Measurements from ENCODE around the gene MOGAT3. TPM values are rescaled to one million over a fixed set of nuclear protein-coding genes. Genes with fewer than 3 reads are reported as not detected.

The MOGAT3 gene
- total RNA-seq, 5 donors from 2014 or later (not counting 1 experiment from before 2014, with no cell fraction given) = not detected

DNA sequence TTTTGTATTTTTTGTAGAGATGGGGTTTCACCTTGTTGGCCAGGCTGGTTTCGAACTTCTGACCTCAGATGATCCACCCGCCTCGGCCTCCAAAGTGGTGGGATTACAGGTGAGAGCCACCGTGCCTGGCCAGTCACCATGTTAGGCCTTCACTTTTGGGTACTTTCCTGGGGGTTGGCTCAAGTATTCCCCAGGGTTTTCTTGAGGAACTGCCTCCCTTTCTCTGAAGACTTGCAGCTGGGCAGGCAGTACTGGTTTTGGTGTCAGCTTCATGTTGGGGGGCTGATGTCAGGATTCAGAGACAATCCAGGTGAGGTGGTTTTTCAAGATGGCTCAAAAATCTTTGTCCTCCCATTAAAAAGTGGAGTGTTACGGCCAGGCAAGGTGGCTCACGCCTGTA, 24.8 kb upstream of the MOGAT3 start:
- Mint-ChIP-seq H3K4me1 (peaks cover 15 to 17% (median 15%) of the 10 kb centered on the region in 3 donors), H3K9me3 (no peaks in the 10 kb centered on the region), H3K27me3 (no peaks in the 10 kb centered on the region), H3K4me3 (no peak overlapping the region), H3K27ac (no peak overlapping the region), H3K36me3 (peaks cover 34% of the 10 kb centered on the region)
- Histone ChIP-seq H3K9me3 (no peaks in the 10 kb centered on the region), H3K27ac (ENCODE audit: low read length) (no peak overlapping the region), H3K27me3 (replicated peaks in 1 of 2; ENCODE audit: control insufficient read depth in 2 of 2, extremely low read depth in 1 of 2, insufficient read depth in 2 of 2, low read length in 1 of 2) (no peaks in the 10 kb centered on the region), H3K4me3 (ENCODE audit: control insufficient read depth in 1 of 2, extremely low read depth in 1 of 2, low read length in 1 of 2) (no peak overlapping the region), H3K36me3 (ENCODE audit: control insufficient read depth in 2 of 2, extremely low read depth in 1 of 2, insufficient read depth in 1 of 2, low read length in 1 of 2) (peaks cover 21 to 45% of the 10 kb centered on the region in 2 donors), H3K4me1 (ENCODE audit: control insufficient read depth in 1 of 2, extremely low read depth in 1 of 2, insufficient read depth in 2 of 2, low read length in 2 of 2) (peaks cover 0 to 13% of the 10 kb centered on the region in 2 experiments)
- POLR2A ChIA-PET = no interaction called here
- ATAC-seq (replicated peaks in 1 of 4) (no peak), DNase-seq (no peak)
- WGBS (ENCODE audit: insufficient coverage) = 95% methylated on average over 4 of the region's 6 CpGs
- CTCF ChIA-PET = interaction anchor here in 1 of 2 donors (1.7 kb wide), 1 partner anchor 8 kb away, joined by 5 read pairs; the partner anchor contains the start of gene PLOD3

- Histone ChIP-seq H3K36me3 (ENCODE audit: control insufficient read depth in 2 of 2, extremely low read depth in 1 of 2, insufficient read depth in 1 of 2, low read length in 1 of 2) (peaks cover 20 to 42% of the 10 kb centered on the region in 2 donors), H3K4me1 (ENCODE audit: control insufficient read depth in 1 of 2, extremely low read depth in 1 of 2, insufficient read depth in 2 of 2, low read length in 2 of 2) (peaks cover 4 to 32% of the 10 kb centered on the region in 2 experiments), H3K4me3 (ENCODE audit: control insufficient read depth in 1 of 2, extremely low read depth in 1 of 2, low read length in 1 of 2) (no peak overlapping the region), H3K27me3 (replicated peaks in 1 of 2; ENCODE audit: control insufficient read depth in 2 of 2, extremely low read depth in 1 of 2, insufficient read depth in 2 of 2, low read length in 1 of 2) (no peaks in the 10 kb centered on the region), H3K9me3 (no peaks in the 10 kb centered on the region), H3K27ac (ENCODE audit: low read length) (no peak overlapping the region)
- POLR2A ChIA-PET = no interaction called here
- Mint-ChIP-seq H3K27ac (no peak overlapping the region), H3K4me1 (peaks cover 29 to 35% (median 34%) of the 10 kb centered on the region in 3 donors), H3K36me3 (peaks cover 30% of the 10 kb centered on the region), H3K27me3 (no peaks in the 10 kb centered on the region), H3K9me3 (no peaks in the 10 kb centered on the region), H3K4me3 (no peak overlapping the region)
- CTCF ChIA-PET = no interaction called here
- 94% methylated on average over 13 of the region's 15 CpGs for WGBS (ENCODE audit: insufficient coverage)
- no peak for DNase-seq
- no peak for ATAC-seq (replicated peaks in 1 of 4)
Observed at GRCh38 chr7:101223528-101223927, 22.7 kb upstream of the MOGAT3 start.

DNA sequence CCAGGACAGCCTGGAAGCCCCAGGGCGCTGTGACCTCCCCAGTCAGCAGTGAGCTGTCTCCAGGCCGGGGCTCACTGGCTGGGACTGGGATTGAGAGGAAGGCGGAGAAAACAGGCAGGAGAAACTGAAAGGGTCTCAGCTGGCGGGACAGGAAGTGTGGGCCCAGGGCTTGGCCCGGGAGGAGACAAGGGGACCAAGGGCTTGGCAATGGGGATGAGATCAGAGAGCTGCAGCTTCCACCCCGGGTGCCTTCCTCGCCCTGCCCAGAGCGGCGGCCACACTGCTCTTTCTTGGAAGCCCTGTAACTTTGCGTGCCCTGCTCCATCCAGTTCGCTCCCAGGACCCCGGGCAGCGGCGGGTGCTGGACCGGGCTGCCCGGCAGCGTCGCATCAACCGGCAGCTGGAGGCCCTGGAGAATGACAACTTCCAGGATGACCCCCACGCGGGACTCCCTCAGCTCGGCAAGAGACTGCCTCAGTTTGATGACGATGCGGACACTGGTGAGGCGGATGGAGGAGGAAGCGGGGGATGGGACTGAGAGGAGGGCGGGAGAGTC, 21.5 kb upstream of the MOGAT3 start:
- peaks cover 37 to 43% (median 38%) of the 10 kb centered on the region in 3 donors for H3K4me1 Mint-ChIP-seq
- POLR2A ChIA-PET = no interaction called here
- H3K27ac ChIP-seq (ENCODE audit: low read length) = no peak overlapping the region
- no peak overlapping the region for H3K4me3 ChIP-seq (ENCODE audit: control insufficient read depth in 1 of 2, extremely low read depth in 1 of 2, low read length in 1 of 2)
- peaks cover 30% of the 10 kb centered on the region for H3K36me3 Mint-ChIP-seq
- H3K27ac Mint-ChIP-seq = no peak overlapping the region
- H3K36me3 ChIP-seq (ENCODE audit: control insufficient read depth in 2 of 2, extremely low read depth in 1 of 2, insufficient read depth in 1 of 2, low read length in 1 of 2) = peaks cover 20 to 35% of the 10 kb centered on the region in 2 donors
- H3K4me3 Mint-ChIP-seq = no peak overlapping the region
- peaks cover 5 to 40% of the 10 kb centered on the region in 2 experiments for H3K4me1 ChIP-seq (ENCODE audit: control insufficient read depth in 1 of 2, extremely low read depth in 1 of 2, insufficient read depth in 2 of 2, low read length in 2 of 2)
- no peaks in the 10 kb centered on the region for H3K9me3 ChIP-seq
- WGBS (ENCODE audit: insufficient coverage) = 94% methylated on average over 16 of the region's 27 CpGs
- no peak for ATAC-seq (replicated peaks in 1 of 4)
- H3K27me3 ChIP-seq (replicated peaks in 1 of 2; ENCODE audit: control insufficient read depth in 2 of 2, extremely low read depth in 1 of 2, insufficient read depth in 2 of 2, low read length in 1 of 2) = no peaks in the 10 kb centered on the region
- no peaks in the 10 kb centered on the region for H3K27me3 Mint-ChIP-seq
- DNase-seq = no peak
- CTCF ChIA-PET = no interaction called here
- no peaks in the 10 kb centered on the region for H3K9me3 Mint-ChIP-seq

- Mint-ChIP-seq H3K27me3 (no peaks in the 10 kb centered on the region), H3K4me3 (peak overlapping the region in 2 of 3 donors; percentile 17 to 96), H3K4me1 (peaks cover 45 to 57% (median 51%) of the 10 kb centered on the region in 3 donors), H3K9me3 (no peaks in the 10 kb centered on the region), H3K36me3 (peaks cover 26% of the 10 kb centered on the region), H3K27ac (no peak overlapping the region)
- Histone ChIP-seq H3K4me3 (ENCODE audit: control insufficient read depth in 1 of 2, extremely low read depth in 1 of 2, low read length in 1 of 2) (no peak overlapping the region), H3K27ac (ENCODE audit: low read length) (no peak overlapping the region), H3K9me3 (no peaks in the 10 kb centered on the region), H3K4me1 (ENCODE audit: control insufficient read depth in 1 of 2, extremely low read depth in 1 of 2, insufficient read depth in 2 of 2, low read length in 2 of 2) (peaks cover 7 to 56% of the 10 kb centered on the region in 2 experiments), H3K27me3 (replicated peaks in 1 of 2; ENCODE audit: control insufficient read depth in 2 of 2, extremely low read depth in 1 of 2, insufficient read depth in 2 of 2, low read length in 1 of 2) (no peaks in the 10 kb centered on the region), H3K36me3 (ENCODE audit: control insufficient read depth in 2 of 2, extremely low read depth in 1 of 2, insufficient read depth in 1 of 2, low read length in 1 of 2) (peaks cover 15 to 30% of the 10 kb centered on the region in 2 donors)
- DNase-seq (no peak), ATAC-seq (replicated peaks in 1 of 4) (no peak)
- ChIA-PET POLR2A (interaction anchor here in 1 of 2 donors (0.6 kb wide), 1 partner anchor 1177 kb away, joined by 9 read pairs; no protein-coding TSS in a partner anchor), CTCF (interaction anchor here (0.6 to 4.6 kb wide), 5 partner anchors 19 to 739 kb away, joined by 3 to 39 read pairs (median 4); no protein-coding TSS in a partner anchor)
- WGBS (ENCODE audit: insufficient coverage) = 100% methylated on average over 2 of the region's 5 CpGs
Observed at GRCh38 chr7:101220295-101220694, 19.5 kb upstream of the MOGAT3 start.

- ChIA-PET CTCF (interaction anchor here (0.5 to 4.6 kb wide), 14 partner anchors 14 to 513 kb away, joined by 3 to 39 read pairs (median 6); partner anchors contain the start of gene FIS1 (in 1 of the 2)), POLR2A (interaction anchor here in 1 of 2 donors (0.6 to 1.8 kb wide), 7 partner anchors 26 to 103 kb away, joined by 3 to 11 read pairs (median 3); partner anchors contain the start of genes FIS1, IFT22 and VGF)
- Mint-ChIP-seq H3K4me3 (peak overlapping the region; percentile 90 to 96 (median 95)), H3K36me3 (peaks cover 12% of the 10 kb centered on the region), H3K9me3 (no peaks in the 10 kb centered on the region), H3K27me3 (no peaks in the 10 kb centered on the region), H3K4me1 (peaks cover 45 to 57% (median 51%) of the 10 kb centered on the region in 3 donors), H3K27ac (peak overlapping the region; percentile 81 to 86)
- 15% methylated on average over 5 of the region's 26 CpGs for WGBS (ENCODE audit: insufficient coverage)
- H3K36me3 ChIP-seq (ENCODE audit: control insufficient read depth in 2 of 2, extremely low read depth in 1 of 2, insufficient read depth in 1 of 2, low read length in 1 of 2) = peaks cover 10 to 18% of the 10 kb centered on the region in 2 donors
- DNase-seq (no peak), ATAC-seq (replicated peaks in 1 of 4) (no peak)
- H3K27me3 ChIP-seq (replicated peaks in 1 of 2; ENCODE audit: control insufficient read depth in 2 of 2, extremely low read depth in 1 of 2, insufficient read depth in 2 of 2, low read length in 1 of 2) = no peaks in the 10 kb centered on the region
- H3K9me3 ChIP-seq = no peaks in the 10 kb centered on the region
- peaks cover 7 to 56% of the 10 kb centered on the region in 2 experiments for H3K4me1 ChIP-seq (ENCODE audit: control insufficient read depth in 1 of 2, extremely low read depth in 1 of 2, insufficient read depth in 2 of 2, low read length in 2 of 2)
- peak overlapping the region; percentile 88 to 95 for H3K4me3 ChIP-seq (ENCODE audit: control insufficient read depth in 1 of 2, extremely low read depth in 1 of 2, low read length in 1 of 2)
- peak overlapping the region; percentile 40 for H3K27ac ChIP-seq (ENCODE audit: low read length)
Observed at GRCh38 chr7:101218236-101219125, 17.6 kb upstream of the MOGAT3 start.

Measured in T-cell (primary cell).